Measurements from ENCODE around the gene CT47C1.

CT47C1 gene

DNA sequence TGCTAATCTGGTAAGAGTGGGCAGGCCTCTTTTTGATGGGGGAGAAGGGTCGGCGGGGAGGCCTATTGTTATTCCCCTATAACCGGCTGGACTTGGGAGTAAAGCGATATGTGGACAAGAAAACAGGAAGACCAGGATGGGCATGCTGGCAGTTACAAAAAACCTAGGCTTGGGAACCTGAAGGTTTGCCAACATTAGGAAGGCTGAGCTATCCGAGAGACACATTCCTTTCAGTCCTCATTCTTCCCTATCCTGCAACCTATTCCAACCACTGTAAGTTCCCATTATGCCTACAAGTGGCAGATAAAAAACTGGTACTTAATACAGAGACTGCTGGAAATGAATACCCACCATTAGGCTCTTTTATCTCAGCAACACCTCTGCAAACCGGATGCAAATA, 32.4 kb upstream of the CT47C1 start:
- TF ChIP-seq, protein P1, sequence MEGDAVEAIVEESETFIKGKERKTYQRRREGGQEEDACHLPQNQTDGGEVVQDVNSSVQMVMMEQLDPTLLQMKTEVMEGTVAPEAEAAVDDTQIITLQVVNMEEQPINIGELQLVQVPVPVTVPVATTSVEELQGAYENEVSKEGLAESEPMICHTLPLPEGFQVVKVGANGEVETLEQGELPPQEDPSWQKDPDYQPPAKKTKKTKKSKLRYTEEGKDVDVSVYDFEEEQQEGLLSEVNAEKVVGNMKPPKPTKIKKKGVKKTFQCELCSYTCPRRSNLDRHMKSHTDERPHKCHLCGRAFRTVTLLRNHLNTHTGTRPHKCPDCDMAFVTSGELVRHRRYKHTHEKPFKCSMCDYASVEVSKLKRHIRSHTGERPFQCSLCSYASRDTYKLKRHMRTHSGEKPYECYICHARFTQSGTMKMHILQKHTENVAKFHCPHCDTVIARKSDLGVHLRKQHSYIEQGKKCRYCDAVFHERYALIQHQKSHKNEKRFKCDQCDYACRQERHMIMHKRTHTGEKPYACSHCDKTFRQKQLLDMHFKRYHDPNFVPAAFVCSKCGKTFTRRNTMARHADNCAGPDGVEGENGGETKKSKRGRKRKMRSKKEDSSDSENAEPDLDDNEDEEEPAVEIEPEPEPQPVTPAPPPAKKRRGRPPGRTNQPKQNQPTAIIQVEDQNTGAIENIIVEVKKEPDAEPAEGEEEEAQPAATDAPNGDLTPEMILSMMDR (conservative IDR thresholded peaks at IDR 0.05; ENCODE audit: low read depth, low read length), result no peak
- no peak overlapping the region for H3K4me3 ChIP-seq (ENCODE audit: low read length)
- DNase-seq (ENCODE audit: low read depth), result no peak

DNA sequence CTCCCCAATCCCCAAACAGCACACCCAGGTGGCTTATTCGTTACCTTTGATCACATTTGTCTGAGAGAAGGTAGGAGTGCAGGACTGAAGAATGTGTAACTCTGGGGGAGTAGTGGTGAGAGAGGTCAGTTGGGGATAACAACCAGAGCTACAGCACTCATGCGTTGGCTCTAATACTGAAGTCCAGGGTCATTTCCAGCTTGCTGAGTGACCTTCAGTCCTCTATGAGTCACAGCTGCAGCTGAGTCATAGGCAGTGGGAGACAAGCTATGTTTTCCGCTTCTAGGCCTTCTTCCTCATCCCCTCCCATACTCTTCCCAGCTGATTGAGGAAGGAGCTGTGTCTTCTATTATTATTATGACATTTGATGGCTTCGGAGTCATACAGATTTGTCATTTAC, 31.6 kb upstream of the CT47C1 start:
- peak; percentile 34 for DNase-seq (ENCODE audit: low read depth)
- TF ChIP-seq, protein P1 (conservative IDR thresholded peaks at IDR 0.05; ENCODE audit: low read depth, low read length), result no peak
- no peak overlapping the region for H3K4me3 ChIP-seq (ENCODE audit: low read length)

DNA sequence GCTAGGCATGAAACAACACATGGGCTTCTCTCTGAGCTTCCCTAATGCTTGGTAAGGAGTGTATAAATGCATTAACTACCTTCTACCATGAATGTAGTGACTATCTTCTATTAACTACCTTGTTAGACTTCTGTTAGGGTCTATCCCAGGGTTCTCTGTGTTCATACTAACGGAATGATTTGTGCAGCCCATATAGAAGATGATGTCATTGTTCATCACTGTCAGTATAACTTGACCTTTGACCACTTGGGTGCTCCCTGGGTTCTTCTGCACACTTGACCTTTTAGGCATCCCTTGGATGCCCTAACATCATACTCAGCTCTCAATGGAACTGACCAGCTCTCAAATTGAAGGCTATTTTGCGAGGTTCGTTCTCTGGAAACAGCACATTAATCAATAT, 30.8 kb upstream of the CT47C1 start:
- TF ChIP-seq, protein P1 (conservative IDR thresholded peaks at IDR 0.05; ENCODE audit: low read depth, low read length), result no peak
- no peak overlapping the region for H3K4me3 ChIP-seq (ENCODE audit: low read length)
- DNase-seq (ENCODE audit: low read depth), result no peak

DNA sequence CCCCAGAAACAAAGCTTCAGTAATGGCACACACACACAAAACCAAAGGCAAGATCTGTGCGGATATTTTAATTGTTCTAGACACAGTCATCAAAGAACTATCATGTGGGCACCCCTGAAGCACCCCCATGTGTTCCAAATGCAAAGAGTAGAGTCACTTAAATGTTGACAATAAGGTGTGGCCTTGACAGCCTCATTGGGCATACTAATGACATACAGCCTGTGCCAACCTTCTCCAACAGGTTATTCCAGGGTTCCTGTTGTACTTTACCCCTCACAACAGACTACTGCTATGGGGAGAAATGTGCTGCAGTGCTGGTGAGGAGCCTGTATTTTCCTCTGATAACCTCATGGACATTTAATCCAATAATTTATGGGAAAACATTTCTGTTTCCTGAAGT, 29.8 kb upstream of the CT47C1 start:
- TF ChIP-seq, protein P1 (conservative IDR thresholded peaks at IDR 0.05; ENCODE audit: low read depth, low read length), result no peak
- H3K4me3 ChIP-seq (ENCODE audit: low read length), result no peak overlapping the region
- no peak for DNase-seq (ENCODE audit: low read depth)

DNA sequence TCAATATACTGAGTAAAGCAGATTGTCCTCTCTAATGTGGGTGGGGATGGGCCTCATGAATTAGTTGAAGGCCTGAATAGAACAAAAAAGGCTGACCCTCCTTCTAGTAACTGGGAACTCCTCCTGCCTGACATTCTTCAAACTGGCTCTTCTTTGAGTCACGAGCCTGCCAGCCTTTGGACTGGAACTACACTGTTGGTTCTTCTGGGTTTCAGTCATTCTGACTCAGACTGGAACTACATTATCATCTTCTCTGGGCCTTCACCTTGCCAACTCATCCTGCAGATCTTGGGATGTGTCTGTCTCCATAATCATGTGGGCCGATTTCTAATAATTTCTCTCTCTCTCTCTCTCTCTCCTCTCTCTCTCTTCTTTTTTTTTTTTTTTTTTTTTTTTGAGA, 26.9 kb upstream of the CT47C1 start:
- TF ChIP-seq, protein P1 (conservative IDR thresholded peaks at IDR 0.05; ENCODE audit: low read depth, low read length), result no peak

DNA sequence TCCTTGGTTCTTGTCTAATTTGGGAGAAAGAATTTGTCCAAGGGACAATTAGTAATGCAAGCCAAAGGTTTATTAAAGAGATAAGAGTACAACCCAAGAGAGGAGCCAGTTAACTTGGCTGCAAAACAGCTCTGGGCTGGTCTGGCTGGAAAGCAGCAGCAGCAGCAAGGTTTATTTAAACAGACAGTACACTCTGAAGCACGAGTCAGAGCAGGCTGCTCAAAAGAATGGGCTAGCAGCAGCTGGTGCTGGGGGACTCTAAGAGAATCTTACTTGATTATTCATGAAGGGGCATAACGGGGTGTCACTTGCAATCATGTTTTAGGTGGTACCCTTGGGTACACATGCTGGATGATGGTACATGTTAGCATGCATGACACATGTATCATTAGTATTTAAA, 17.1 kb upstream of the CT47C1 start:
- DNase-seq (ENCODE audit: low read depth), result no peak
- TF ChIP-seq, protein P1 (conservative IDR thresholded peaks at IDR 0.05; ENCODE audit: low read depth, low read length), result no peak
- H3K4me3 ChIP-seq (ENCODE audit: low read length), result no peak overlapping the region

More for the DNA sequence above, 26.9 kb upstream of the CT47C1 start:
- no peak for DNase-seq (ENCODE audit: low read depth)
- no peak overlapping the region for H3K4me3 ChIP-seq (ENCODE audit: low read length)

DNA sequence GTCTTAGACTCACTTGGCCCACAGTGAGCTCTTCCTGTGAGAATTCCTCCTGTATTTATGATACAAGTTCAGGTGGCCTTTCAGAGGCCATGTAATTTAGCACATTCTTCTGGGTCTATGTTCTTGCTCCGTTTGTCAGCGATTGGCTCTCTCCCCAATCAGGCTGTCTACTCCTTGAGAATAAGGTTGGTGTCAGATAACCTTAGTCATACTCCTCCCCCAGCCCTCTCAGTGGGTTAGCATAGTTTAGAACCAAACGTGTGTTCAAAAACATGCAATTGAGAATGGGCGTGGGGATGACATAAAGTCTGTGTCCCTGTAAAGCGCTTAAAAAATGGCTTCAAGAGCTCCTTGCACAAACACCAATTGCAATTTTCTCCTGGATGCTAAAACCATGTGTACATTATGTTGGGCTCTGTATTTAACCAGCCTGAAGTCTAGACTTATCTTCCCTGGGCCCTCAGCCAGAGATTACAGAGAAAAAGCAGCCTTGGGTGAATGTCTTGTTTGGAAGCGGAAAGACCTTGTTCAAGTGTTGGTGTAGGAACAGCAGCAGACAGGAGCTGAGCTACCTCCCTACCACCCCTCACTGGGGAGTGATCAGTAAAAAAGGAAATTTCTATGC, 9.9 kb upstream of the CT47C1 start:
- no peak for DNase-seq (ENCODE audit: low read depth)
- no peak overlapping the region for H3K4me3 ChIP-seq (ENCODE audit: low read length)
- TF ChIP-seq, protein P1 (conservative IDR thresholded peaks at IDR 0.05; ENCODE audit: low read depth, low read length), result no peak

Data from retinal pigment epithelial cell (primary cell).